Right ventricle myocardium superior (tissue), 1 donor: ENCODE data around the gene TUBGCP6. TPM values are rescaled to one million over a fixed set of nuclear protein-coding genes. Genes with fewer than 3 reads are reported as not detected.
"Not testable (repeated sequence)": the region's sequence is repeated elsewhere in the genome, so short reads cannot be mapped to it uniquely, and the experiment has no call there.

Experiments used
- ATAC-seq: fragments of 200-7000 bp; cut with Tn5 transposase; one replicate; pipeline ENCODE4 v1.9.1; 2020; ENCODE audit warnings: mild to moderate bottlenecking; ENCODE audit not compliant: poor library complexity
- DNase-seq: peaks from one replicate; pipeline ENCODE4 v3.0.0-alpha.2; 2020
- intact Hi-C: fragments of 100-400 bp; cut with DNase I; formaldehyde crosslinking; loops from one replicate; pipeline ENCODE4 v1.11.2; 2022
- total RNA-seq: library from RNA; stranded (reverse); fragmentation: NEBNext Ultra II Directional; extraction: Animal tissue kit (Norgen Biotek cat#: 25700); gene quantifications from one replicate; pipeline ENCODE4 v1.2.1, GENCODE V29; 2021
- donor health status: DM: no; HTN: yes; CAD: no; lungs with severe emphysema.

TUBGCP6 gene
- total RNA-seq, 1 donor from 2014 or later = 14.1 TPM

- peak; percentile 88 for DNase-seq
- intact Hi-C loops = loop anchor here (5.0 kb wide), 1 partner anchor 59 kb away; no protein-coding TSS in a partner anchor
- peak; percentile 83 for ATAC-seq
Observed at GRCh38 chr22:50206599-50206998, 38.2 kb downstream of the TUBGCP6 start.

- intact Hi-C loops = loop anchor here (5.0 kb wide), 1 partner anchor 59 kb away; no protein-coding TSS in a partner anchor
- DNase-seq = no peak
Observed at GRCh38 chr22:50205781-50206569, 38.8 kb downstream of the TUBGCP6 start.

GRCh38 chr22:50204998-50205397 lies 39.8 kb downstream of the TUBGCP6 start:
- intact Hi-C loops = loop anchor here (5.0 kb wide), 1 partner anchor 58 kb away; no protein-coding TSS in a partner anchor
- not testable (repeated sequence) for ATAC-seq, DNase-seq

More at GRCh38 chr22:50205781-50206569, 38.8 kb downstream of the TUBGCP6 start:
- no peak for ATAC-seq

GRCh38 chr22:50204571-50204970 lies 40.3 kb downstream of the TUBGCP6 start:
- no peak for DNase-seq
- intact Hi-C loops = no loop called here
- no peak for ATAC-seq

- intact Hi-C loops = no loop called here
- ATAC-seq (no peak), DNase-seq (no peak)
Observed at GRCh38 chr22:50203288-50203687, 41.5 kb downstream of the TUBGCP6 start.

- no peak for ATAC-seq
- DNase-seq = no peak
- intact Hi-C loops = no loop called here
Observed at GRCh38 chr22:50202130-50202666, 42.6 kb downstream of the TUBGCP6 start.

- ATAC-seq (peak; percentile 7), DNase-seq (no peak)
- intact Hi-C loops = no loop called here
Observed at GRCh38 chr22:50201191-50202129, 43.4 kb downstream of the TUBGCP6 start.

GRCh38 chr22:50200461-50201190 lies 44.2 kb downstream of the TUBGCP6 start, which contains the start of gene SELENOO:
SELENOO (plus strand) TSS chr22:50201011; CDS start chr22:50201037, 26 bp downstream.
- ATAC-seq (peak; percentile 92), DNase-seq (peak; percentile 95)
- intact Hi-C loops = no loop called here

GRCh38 chr22:50199829-50200460 lies 44.9 kb downstream of the TUBGCP6 start:
- peak; percentile 2 for ATAC-seq
- intact Hi-C loops = no loop called here
- DNase-seq = no peak

GRCh38 chr22:50199251-50199721 lies 45.5 kb downstream of the TUBGCP6 start:
- DNase-seq (no peak), ATAC-seq (no peak)
- intact Hi-C loops = no loop called here

- no peak for ATAC-seq
- no peak for DNase-seq
- intact Hi-C loops = no loop called here
Observed at GRCh38 chr22:50198624-50199017, 46.2 kb downstream of the TUBGCP6 start.

GRCh38 chr22:50197856-50198623 lies 46.8 kb downstream of the TUBGCP6 start:
- ATAC-seq (no peak), DNase-seq (no peak)
- intact Hi-C loops = no loop called here

GRCh38 chr22:50197000-50197800 lies 47.6 kb downstream of the TUBGCP6 start:
- intact Hi-C loops = no loop called here
- ATAC-seq (no peak), DNase-seq (no peak)

- intact Hi-C loops = no loop called here
- no peak for DNase-seq
- ATAC-seq = no peak
Observed at GRCh38 chr22:50196256-50196655, 48.6 kb downstream of the TUBGCP6 start.

- DNase-seq (no peak), ATAC-seq (no peak)
- intact Hi-C loops = no loop called here
Observed at GRCh38 chr22:50194037-50194805, 50.6 kb downstream of the TUBGCP6 start.

GRCh38 chr22:50193621-50194020 lies 51.2 kb downstream of the TUBGCP6 start:
- ATAC-seq (no peak), DNase-seq (no peak)
- intact Hi-C loops = no loop called here
